NCI-H2196 (cell line): ENCODE data around the gene GSC.
"Not testable (repeated sequence)": the region's sequence is repeated elsewhere in the genome, so short reads cannot be mapped to it uniquely, and the experiment has no call there.

Source experiments
- DNase-seq: peaks from one replicate; lab custom pipeline; 2025; ENCODE audit not compliant: unreplicated experiment; lab: John Stamatoyannopoulos, UW

Gene GSC

DNA sequence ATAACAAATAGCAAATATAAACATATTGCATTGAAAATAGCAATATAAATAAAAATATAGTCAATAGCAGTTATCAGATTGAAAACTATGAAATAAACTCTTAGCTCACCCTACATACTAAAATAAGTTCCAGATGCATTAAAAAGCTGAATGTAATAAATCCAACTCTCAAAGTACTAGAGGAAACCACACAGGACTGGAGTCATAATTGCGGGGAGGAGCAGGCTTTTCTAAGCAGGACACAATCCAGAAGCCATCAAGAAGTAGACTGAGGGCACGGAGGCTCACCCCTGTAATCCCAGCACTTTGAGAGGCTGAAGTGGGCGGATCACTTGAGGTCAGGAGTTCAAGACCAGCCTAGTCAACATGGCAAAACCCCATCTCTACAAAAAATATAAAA is 22.2 kb downstream of the GSC start:
- no peak for DNase-seq

DNA sequence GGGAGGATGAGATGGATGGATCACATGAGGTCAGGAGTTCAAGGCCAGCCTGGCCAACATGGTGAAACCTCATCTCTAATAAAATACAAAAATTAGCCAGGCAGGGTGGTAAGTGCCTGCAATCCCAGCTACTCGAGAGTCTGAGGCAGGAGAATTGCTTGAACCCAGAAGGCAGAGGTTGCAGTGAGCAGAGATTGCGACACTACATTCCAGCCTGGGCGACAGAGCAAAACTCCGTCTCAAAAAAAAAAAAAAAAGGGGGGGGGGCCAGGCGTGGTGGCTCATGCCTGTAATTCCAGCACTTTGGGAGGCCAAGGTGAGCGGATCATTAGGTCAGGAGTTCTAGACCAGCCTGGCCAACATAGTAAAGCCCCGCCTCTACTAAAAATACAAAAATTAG is 22.8 kb downstream of the GSC start:
- not testable (repeated sequence) for DNase-seq

DNA sequence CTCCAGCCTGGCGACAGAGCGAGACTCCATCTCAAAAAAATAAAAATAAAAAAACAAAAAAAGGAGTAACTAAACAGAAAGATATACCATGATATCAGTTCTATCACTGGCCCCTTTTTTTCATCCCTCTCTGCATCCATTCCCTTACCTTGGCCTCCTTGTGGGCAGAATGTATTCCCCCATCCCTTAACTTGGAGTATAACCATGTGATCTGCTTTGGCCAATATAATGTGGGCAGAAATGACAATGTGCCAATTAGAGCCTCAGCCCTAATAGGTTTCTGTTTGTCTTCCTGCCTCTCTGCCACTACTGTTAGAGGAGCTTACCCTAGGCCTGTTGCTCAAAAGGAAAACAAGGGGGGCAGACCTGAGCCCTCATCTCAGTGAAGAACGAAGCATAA is 23.8 kb downstream of the GSC start:
- no peak for DNase-seq

DNA sequence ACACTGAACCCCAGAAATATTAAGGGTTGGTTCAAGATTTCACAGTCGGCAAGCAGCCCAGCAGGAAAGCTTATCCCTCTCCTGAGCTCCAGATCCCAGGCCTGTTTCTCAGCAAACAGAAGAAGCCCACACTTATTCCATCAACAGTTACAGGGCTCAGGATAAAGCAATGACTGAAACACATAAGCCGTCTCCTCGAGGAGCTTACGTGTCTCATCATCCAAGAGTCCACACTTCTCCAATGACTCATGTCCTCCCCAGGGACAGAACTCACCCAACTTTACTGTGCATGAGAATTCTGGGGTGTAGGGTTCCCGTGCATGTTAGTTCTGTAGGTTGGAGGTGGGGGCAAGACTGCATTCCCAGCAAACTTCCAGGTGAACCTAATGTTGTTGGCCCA is 31.2 kb downstream of the GSC start:
- DNase-seq, result no peak

DNA sequence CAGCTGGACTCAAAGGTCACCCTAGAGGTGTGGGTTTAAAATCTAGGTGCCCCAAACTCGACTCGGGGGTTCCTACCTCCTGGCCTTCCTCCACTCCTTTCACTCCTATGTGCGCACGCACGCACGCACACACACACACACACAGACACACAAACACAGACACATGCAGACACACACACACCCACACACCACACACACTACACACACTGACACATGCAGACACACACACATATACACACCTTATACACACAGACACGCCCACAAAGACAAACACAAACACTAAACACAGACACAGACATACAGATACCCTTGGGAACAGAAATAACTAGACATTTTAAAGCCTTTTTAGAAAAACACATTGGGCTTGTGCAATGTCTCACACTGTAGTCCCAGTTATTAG is 31.8 kb downstream of the GSC start:
- no peak for DNase-seq

DNA sequence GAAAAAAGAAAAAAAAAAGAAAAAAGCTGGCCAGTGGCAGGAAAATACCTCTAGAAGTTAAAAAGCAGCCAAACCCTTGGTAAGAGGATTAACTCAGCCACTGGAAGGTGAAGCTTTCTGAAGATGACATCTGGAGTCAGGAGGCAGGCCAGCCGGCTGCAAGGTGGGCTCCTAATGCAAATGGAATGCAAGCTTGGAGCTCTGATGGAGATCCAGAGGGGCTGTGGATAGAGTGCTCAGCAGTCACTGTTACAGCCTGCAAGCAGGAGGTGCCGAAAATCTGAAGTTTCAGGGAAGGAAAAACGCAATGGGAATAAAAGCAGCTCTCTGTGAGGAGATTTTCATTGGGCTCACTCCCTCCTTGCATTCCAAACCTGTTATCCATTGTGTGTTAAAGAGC is 41.0 kb downstream of the GSC start:
- DNase-seq, result no peak

DNA sequence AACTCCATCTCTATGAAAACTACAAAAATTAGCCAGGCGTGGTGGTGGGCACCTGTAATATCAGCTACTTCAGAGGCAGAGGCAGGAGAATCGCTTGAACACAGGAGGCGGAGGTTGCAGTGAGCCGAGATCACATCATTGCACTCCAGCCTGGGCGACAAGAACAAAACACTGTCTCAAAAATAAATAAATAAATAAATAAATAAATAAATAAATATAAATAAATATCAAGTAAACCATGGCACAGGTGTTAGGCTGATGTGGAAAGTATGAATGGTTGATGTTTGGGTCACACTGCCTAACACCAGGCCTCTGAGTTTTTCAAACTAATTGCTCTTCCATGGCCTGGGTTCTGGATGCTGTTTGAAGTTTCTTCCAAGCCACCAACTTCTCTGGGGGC is 41.5 kb downstream of the GSC start:
- not testable (repeated sequence) for DNase-seq

DNA sequence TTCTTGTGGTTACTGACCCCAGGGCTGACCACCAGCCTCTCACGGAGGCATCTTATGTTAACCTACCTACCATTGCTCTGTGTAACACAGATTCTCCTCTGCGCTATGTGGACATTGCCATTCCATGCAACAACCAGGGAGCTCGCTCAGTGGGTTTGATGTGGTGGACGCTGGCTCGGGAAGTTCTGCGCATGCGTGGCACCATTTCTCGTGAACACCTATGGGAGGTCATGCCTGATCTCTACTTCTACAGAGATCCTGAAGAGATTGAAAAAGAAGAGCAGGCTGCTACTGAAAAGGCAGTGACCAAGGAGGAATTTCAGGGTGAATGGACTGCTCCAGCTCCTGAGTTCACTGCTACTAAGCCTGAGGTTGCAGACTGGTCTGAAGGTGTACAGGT is 43.3 kb downstream of the GSC start:
- not testable (repeated sequence) for DNase-seq

DNA sequence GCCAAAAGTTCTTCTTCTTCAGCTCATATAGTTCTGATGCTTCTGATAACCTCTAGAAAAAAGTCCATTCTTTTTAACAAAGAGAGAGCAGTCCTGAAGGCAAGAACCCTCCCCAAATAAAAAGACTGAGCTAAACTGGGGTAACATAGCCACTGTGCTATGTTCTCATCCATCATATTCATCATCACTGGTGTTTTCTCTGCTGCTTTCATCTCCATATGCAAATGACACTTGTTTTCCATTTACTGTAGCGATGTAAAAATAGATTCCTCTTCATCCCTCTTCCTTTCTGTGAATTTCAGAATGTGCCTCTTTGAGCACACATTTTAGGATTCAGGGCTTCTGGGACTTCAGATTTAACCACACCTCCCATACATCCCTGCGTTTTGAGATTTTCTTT is 44.9 kb downstream of the GSC start:
- DNase-seq, result no peak

DNA sequence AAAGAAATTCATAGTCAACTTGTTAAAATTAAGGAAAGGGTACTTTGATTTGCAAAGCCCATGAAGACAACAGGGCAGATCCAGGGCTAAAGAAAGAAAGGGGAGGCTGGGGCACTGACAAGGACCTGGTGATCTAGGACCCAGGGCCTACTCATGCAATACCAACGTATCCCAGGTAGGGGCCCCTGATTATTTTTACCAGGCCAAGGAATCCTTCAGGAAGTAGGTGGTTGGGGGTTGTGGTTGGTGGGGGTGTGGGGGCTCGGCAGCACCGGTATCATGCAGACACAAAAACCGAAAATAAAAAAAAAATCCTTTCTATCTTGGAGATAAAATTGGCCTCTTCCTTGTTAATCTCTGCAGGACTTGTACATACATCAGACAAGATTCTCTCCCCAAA is 47.5 kb downstream of the GSC start:
- no peak for DNase-seq
